A549 (cell line): ENCODE measurements around the gene NUB1.

ENCODE experiments used
- CHD4 ChIP-seq: fragments of 200-600 bp; sonication (generic); IDR thresholded peaks from 2 replicates; pipeline ENCODE4 v1.6.1; 2016; ENCODE audit warnings: antibody characterized with exemption, mild to moderate bottlenecking, borderline replicate concordance
- ELK1 ChIP-seq: fragments of 150-350 bp; IDR thresholded peaks from 2 replicates; pipeline ENCODE4 v1.6.1; 2014; ENCODE audit warnings: low read depth, mild to moderate bottlenecking, low read length
- KDM5A ChIP-seq: fragments of 200-600 bp; sonication (generic); IDR thresholded peaks from 2 replicates; pipeline ENCODE4 v1.6.1; 2016; ENCODE audit warnings: antibody characterized with exemption, mild to moderate bottlenecking
- MAZ ChIP-seq: fragments of 150-350 bp; IDR thresholded peaks from 2 replicates; pipeline ENCODE4 v1.6.1; 2014; ENCODE audit warnings: antibody characterized with exemption, low read depth, low read length, borderline replicate concordance
- PBX3 ChIP-seq: IDR thresholded peaks from 2 replicates; pipeline ENCODE4 v1.6.1; 2012
- RFX5 ChIP-seq: fragments of 450-650 bp; IDR thresholded peaks from 2 replicates; pipeline ENCODE4 v1.7.1; 2014; ENCODE audit warnings: antibody characterized with exemption, mild to moderate bottlenecking, moderate library complexity
- ZFP36 ChIP-seq: fragments of 450-650 bp; IDR thresholded peaks from 2 replicates; pipeline ENCODE4 v1.6.1; 2014; ENCODE audit warnings: borderline replicate concordance; ENCODE audit not compliant: partially characterized antibody
- TF ChIP-seq, protein P1 (sequence below): fragments of >200 bp; sonication (Bioruptor Twin); formaldehyde crosslinking; IDR thresholded peaks from 3 replicates; pipeline ENCODE4 v1.5.1; 2016

DNA sequence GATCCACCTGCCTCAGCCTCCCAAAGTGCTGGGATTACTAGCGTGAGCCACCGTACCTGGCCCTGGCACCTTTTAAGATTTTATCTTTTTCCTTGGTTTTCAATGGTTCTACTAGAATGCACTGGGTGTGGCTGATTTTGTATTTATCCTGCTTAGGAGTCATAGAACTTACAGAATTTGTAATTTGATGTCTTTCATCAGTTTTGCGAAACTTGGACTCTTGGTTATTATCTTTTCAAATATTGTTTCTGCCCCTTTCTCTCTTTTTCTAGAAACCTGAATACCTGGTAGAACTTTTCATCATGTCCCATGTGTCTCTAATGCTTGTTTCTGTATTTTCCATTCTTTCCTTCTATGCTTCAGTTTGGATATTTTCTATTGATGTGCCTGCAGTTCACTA lies 2.8 kb upstream of the NUB1 start:
- no peak for TF ChIP-seq KDM5A
- no peak for TF ChIP-seq ELK1
- TF ChIP-seq, protein P1, sequence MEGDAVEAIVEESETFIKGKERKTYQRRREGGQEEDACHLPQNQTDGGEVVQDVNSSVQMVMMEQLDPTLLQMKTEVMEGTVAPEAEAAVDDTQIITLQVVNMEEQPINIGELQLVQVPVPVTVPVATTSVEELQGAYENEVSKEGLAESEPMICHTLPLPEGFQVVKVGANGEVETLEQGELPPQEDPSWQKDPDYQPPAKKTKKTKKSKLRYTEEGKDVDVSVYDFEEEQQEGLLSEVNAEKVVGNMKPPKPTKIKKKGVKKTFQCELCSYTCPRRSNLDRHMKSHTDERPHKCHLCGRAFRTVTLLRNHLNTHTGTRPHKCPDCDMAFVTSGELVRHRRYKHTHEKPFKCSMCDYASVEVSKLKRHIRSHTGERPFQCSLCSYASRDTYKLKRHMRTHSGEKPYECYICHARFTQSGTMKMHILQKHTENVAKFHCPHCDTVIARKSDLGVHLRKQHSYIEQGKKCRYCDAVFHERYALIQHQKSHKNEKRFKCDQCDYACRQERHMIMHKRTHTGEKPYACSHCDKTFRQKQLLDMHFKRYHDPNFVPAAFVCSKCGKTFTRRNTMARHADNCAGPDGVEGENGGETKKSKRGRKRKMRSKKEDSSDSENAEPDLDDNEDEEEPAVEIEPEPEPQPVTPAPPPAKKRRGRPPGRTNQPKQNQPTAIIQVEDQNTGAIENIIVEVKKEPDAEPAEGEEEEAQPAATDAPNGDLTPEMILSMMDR, result no peak
- no peak for TF ChIP-seq MAZ
- TF ChIP-seq CHD4, result no peak
- no peak for TF ChIP-seq PBX3
- TF ChIP-seq ZFP36, result no peak
- no peak for TF ChIP-seq RFX5
